ENCODE data around the gene METTL2B.

- TF ChIP-seq CTCF (IDR thresholded peaks at IDR 0.05) (no peak), POLR2A (IDR thresholded peaks at IDR 0.05) (no peak)
Measured at GRCh38 chr7:128450913-128451312, 25.6 kb upstream of the METTL2B start.

All from tibial nerve (tissue), 3 donors.